WTC11 (cell line): Measurements from ENCODE around the gene FNDC3A. TPM values are rescaled to one million over a fixed set of nuclear protein-coding genes. Genes with fewer than 3 reads are reported as not detected.

Experiments used
- ATAC-seq: fragments of 200-7000 bp; cut with Tn5 transposase; 2 replicates; pipeline ENCODE4 v1.10.0; 2021; ENCODE audit warnings: mild to moderate bottlenecking, moderate library complexity
- CTCF ChIA-PET: fragments of 300-600 bp; sonication (Branson Sonifier 250); formaldehyde crosslinking; loops from one replicate; lab custom pipeline; 2021; ENCODE audit warnings: antibody characterized with exemption; lab: Charles Lee
- POLR2A ChIA-PET: fragments of 350-600 bp; sonication (Branson Sonifier 250); formaldehyde crosslinking; loops from one replicate; lab custom pipeline; 2021; ENCODE audit warnings: antibody characterized with exemption; lab: Charles Lee
- DNase-seq: peaks from one replicate; pipeline ENCODE4 v3.0.0; 2021; ENCODE audit warnings: low spot score
- H3K27ac Mint-ChIP-seq: 2 replicates; pipeline ENCODE4 v1.8.0; 2021; ENCODE audit warnings: mixed read lengths
- H3K27me3 Mint-ChIP-seq: 2 replicates; pipeline ENCODE4 v1.8.0; 2021; ENCODE audit warnings: low read depth, mild to moderate bottlenecking, moderate library complexity, mixed read lengths
- H3K36me3 Mint-ChIP-seq: 2 replicates; pipeline ENCODE4 v1.8.0; 2021; ENCODE audit warnings: mixed read lengths
- H3K4me1 Mint-ChIP-seq: 2 replicates; pipeline ENCODE4 v1.8.0; 2022; ENCODE audit warnings: mixed read lengths
- H3K4me3 Mint-ChIP-seq: 2 replicates; pipeline ENCODE4 v1.8.0; 2021; ENCODE audit warnings: mild to moderate bottlenecking, moderate library complexity, mixed read lengths
- H3K9me3 Mint-ChIP-seq: 2 replicates; pipeline ENCODE4 v1.8.0; 2021; ENCODE audit warnings: mixed read lengths
- ARID4B ChIP-seq: sonication (generic); formaldehyde crosslinking; IDR thresholded peaks from 2 replicates; pipeline ENCODE4 v1.8.0; 2023; ENCODE audit warnings: missing genetic modification reagents, mild to moderate bottlenecking, borderline replicate concordance
- ESRRA ChIP-seq: sonication (generic); formaldehyde crosslinking; IDR thresholded peaks from 2 replicates; pipeline ENCODE4 v1.8.1; 2022; ENCODE audit warnings: mild to moderate bottlenecking, missing genetic modification reagents, borderline replicate concordance
- GTF2I ChIP-seq: fragments of 250-450 bp; sonication (Bioruptor Pico); conservative IDR thresholded peaks from 2 replicates; pipeline ENCODE4 v1.4.0; 2021; ENCODE audit warnings: mild to moderate bottlenecking
- HMGXB4 ChIP-seq: sonication (generic); formaldehyde crosslinking; IDR thresholded peaks from 2 replicates; pipeline ENCODE4 v1.8.1; 2023; ENCODE audit warnings: mild to moderate bottlenecking, moderate library complexity, missing genetic modification reagents
- IRF2 ChIP-seq: sonication (generic); formaldehyde crosslinking; IDR thresholded peaks from 2 replicates; pipeline ENCODE4 v1.8.0; 2022; ENCODE audit warnings: low read depth, missing genetic modification reagents, borderline replicate concordance
- JAZF1 ChIP-seq: fragments of 250-450 bp; sonication (Bioruptor Pico); IDR thresholded peaks from 2 replicates; pipeline ENCODE4 v1.9.0; 2021; ENCODE audit warnings: moderate library complexity, mild to moderate bottlenecking, inconsistent platforms
- KAT7 ChIP-seq: sonication (generic); formaldehyde crosslinking; IDR thresholded peaks from 2 replicates; pipeline ENCODE4 v1.8.1; 2023; ENCODE audit warnings: missing genetic modification reagents, mild to moderate bottlenecking, borderline replicate concordance
- MAX ChIP-seq: sonication (generic); formaldehyde crosslinking; IDR thresholded peaks from 2 replicates; pipeline ENCODE4 v1.8.0; 2022; ENCODE audit warnings: mild to moderate bottlenecking, missing genetic modification reagents
- MYBL2 ChIP-seq: sonication (generic); formaldehyde crosslinking; IDR thresholded peaks from 2 replicates; pipeline ENCODE4 v1.8.1; 2023; ENCODE audit warnings: mild to moderate bottlenecking, moderate library complexity, missing genetic modification reagents
- USF2 ChIP-seq: sonication (generic); formaldehyde crosslinking; IDR thresholded peaks from 2 replicates; pipeline ENCODE4 v1.8.1; 2023; ENCODE audit warnings: mild to moderate bottlenecking, missing genetic modification reagents, moderate library complexity
- ZBTB21 ChIP-seq: sonication (generic); formaldehyde crosslinking; IDR thresholded peaks from 2 replicates; pipeline ENCODE4 v1.8.1; 2023; ENCODE audit warnings: mild to moderate bottlenecking, missing genetic modification reagents, borderline replicate concordance
- ZNF281 ChIP-seq: sonication (generic); formaldehyde crosslinking; IDR thresholded peaks from 2 replicates; pipeline ENCODE4 v1.8.0; 2023; ENCODE audit warnings: mild to moderate bottlenecking, missing genetic modification reagents
- total RNA-seq: library from RNA; stranded (reverse); gene quantifications from 3 replicates; pipeline ENCODE4 v1.2.3, GENCODE V29; 2021
- TF ChIP-seq, protein P1 (sequence below): sonication (generic); formaldehyde crosslinking; IDR thresholded peaks from 2 replicates; pipeline ENCODE4 v1.8.1; 2023; ENCODE audit warnings: mild to moderate bottlenecking, missing genetic modification reagents, moderate library complexity
- TF ChIP-seq, protein P2 (sequence below): fragments of 200-600 bp; IDR thresholded peaks from 2 replicates; pipeline ENCODE4 v1.8.0; 2022; ENCODE audit warnings: antibody characterized with exemption
- TF ChIP-seq, protein P3 (sequence below): sonication (generic); formaldehyde crosslinking; IDR thresholded peaks from 2 replicates; pipeline ENCODE4 v1.8.0; 2023; ENCODE audit warnings: missing genetic modification reagents

FNDC3A gene
- total RNA-seq, 1 experiment from 2014 or later: 24.8 TPM

DNA sequence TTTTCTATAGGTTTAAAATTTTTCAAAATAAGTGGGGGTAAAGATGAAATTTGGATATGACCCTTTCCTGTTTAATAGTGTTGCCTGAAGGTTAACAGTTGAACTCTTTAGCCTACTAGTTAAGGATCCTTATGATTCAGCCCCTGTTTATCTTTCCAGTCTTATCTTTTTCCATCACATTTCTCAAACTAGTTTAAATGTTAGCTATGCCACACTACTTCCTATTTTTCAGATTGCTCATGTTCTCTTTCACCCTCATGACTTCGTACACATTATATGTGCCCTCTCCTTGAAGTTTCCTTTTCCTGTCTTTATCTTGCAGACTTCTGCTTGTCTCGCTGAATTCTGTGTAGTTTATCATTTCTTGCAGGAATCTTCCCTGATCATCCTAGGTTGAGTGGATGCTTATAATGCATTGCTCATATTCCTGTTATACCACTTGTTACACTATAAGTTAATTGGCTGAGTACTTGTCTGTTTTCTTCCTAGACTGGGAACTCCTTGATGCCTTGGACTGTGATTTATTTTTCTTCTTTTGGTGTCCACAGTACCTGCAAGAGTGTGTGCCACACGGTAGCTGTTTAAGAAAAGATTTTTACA is 86.7 kb downstream of the FNDC3A start (continued):
- TF ChIP-seq ZNF281 (CRISPR knock-in tag) (no peak), ZBTB21 (no peak), MAX (CRISPR knock-in tag) (no peak), HMGXB4 (CRISPR knock-in tag) (no peak), USF2 (CRISPR knock-in tag) (no peak), MYBL2 (no peak)
- TF ChIP-seq, protein P1, sequence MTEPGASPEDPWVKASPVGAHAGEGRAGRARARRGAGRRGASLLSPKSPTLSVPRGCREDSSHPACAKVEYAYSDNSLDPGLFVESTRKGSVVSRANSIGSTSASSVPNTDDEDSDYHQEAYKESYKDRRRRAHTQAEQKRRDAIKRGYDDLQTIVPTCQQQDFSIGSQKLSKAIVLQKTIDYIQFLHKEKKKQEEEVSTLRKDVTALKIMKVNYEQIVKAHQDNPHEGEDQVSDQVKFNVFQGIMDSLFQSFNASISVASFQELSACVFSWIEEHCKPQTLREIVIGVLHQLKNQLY (CRISPR knock-in tag): no peak
- TF ChIP-seq, protein P2, sequence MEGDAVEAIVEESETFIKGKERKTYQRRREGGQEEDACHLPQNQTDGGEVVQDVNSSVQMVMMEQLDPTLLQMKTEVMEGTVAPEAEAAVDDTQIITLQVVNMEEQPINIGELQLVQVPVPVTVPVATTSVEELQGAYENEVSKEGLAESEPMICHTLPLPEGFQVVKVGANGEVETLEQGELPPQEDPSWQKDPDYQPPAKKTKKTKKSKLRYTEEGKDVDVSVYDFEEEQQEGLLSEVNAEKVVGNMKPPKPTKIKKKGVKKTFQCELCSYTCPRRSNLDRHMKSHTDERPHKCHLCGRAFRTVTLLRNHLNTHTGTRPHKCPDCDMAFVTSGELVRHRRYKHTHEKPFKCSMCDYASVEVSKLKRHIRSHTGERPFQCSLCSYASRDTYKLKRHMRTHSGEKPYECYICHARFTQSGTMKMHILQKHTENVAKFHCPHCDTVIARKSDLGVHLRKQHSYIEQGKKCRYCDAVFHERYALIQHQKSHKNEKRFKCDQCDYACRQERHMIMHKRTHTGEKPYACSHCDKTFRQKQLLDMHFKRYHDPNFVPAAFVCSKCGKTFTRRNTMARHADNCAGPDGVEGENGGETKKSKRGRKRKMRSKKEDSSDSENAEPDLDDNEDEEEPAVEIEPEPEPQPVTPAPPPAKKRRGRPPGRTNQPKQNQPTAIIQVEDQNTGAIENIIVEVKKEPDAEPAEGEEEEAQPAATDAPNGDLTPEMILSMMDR: no peak

DNA sequence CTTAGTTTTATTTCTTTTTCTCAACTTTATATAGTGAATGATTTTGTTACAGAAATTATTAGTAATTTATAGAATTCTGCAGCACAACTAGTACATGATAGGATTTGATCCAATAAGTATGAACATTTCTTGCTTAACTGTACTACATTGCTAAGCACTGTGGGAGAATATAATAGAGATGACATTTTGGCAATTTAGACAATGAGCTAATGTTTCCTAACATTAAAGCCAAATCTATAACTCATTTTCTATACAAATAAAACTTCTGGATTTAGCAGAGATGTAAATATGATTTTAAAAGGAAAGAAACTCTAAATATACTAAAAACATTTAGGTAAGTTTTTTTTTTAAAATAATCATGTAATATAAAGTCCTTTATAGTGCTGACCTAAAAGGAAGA is 87.3 kb downstream of the FNDC3A start:
- no peak for DNase-seq
- CTCF ChIA-PET: no interaction called here
- H3K4me1 Mint-ChIP-seq: peaks cover 18% of the 10 kb centered on the region
- H3K4me3 Mint-ChIP-seq: no peak overlapping the region
- POLR2A ChIA-PET: no interaction called here
- ATAC-seq: no peak
- no peaks in the 10 kb centered on the region for H3K27me3 Mint-ChIP-seq
- H3K27ac Mint-ChIP-seq: no peak overlapping the region
- peaks cover 6% of the 10 kb centered on the region for H3K9me3 Mint-ChIP-seq
- TF ChIP-seq GTF2I: no peak
- peaks cover 3% of the 10 kb centered on the region for H3K36me3 Mint-ChIP-seq

GRCh38 chr13:49063497-49063896 is 87.8 kb downstream of the FNDC3A start:
- DNase-seq (no peak), ATAC-seq (no peak)
- Mint-ChIP-seq H3K27ac (no peak overlapping the region), H3K4me1 (peaks cover 13% of the 10 kb centered on the region), H3K4me3 (no peak overlapping the region), H3K36me3 (peaks cover 5% of the 10 kb centered on the region), H3K27me3 (no peaks in the 10 kb centered on the region), H3K9me3 (peaks cover 6% of the 10 kb centered on the region)
- ChIA-PET POLR2A (no interaction called here), CTCF (no interaction called here)
- TF ChIP-seq, protein P3, sequence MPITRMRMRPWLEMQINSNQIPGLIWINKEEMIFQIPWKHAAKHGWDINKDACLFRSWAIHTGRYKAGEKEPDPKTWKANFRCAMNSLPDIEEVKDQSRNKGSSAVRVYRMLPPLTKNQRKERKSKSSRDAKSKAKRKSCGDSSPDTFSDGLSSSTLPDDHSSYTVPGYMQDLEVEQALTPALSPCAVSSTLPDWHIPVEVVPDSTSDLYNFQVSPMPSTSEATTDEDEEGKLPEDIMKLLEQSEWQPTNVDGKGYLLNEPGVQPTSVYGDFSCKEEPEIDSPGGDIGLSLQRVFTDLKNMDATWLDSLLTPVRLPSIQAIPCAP (CRISPR knock-in tag): no peak
- TF ChIP-seq GTF2I (no peak), IRF2 (no peak), JAZF1 (no peak), KAT7 (no peak), MAX (CRISPR knock-in tag) (no peak), ESRRA (CRISPR knock-in tag) (no peak), ARID4B (CRISPR knock-in tag) (no peak)
